ENCODE data around the gene NEU3.

The NEU3 gene

GRCh38 chr11:74978041-74978440 is 10.7 kb upstream of the NEU3 start:
- Histone ChIP-seq H3K9me3 (no peaks in the 10 kb centered on the region), H3K36me3 (peaks cover 20 to 71% (median 43%) of the 10 kb centered on the region in 3 donors), H3K4me3 (no peak overlapping the region), H3K4me1 (no peaks in the 10 kb centered on the region), H3K27ac (no peak overlapping the region), H3K27me3 (no peaks in the 10 kb centered on the region)
- no peak for TF ChIP-seq CTCF (IDR thresholded peaks at IDR 0.05)
- intact Hi-C loops (cut with DNase I; ENCODE audit: low total_unique reads) = no loop called here
- DNase-seq = no peak

- Histone ChIP-seq H3K27ac (no peak overlapping the region), H3K9me3 (no peaks in the 10 kb centered on the region), H3K27me3 (no peaks in the 10 kb centered on the region), H3K4me1 (no peaks in the 10 kb centered on the region), H3K4me3 (no peak overlapping the region), H3K36me3 (peaks cover 17 to 49% (median 17%) of the 10 kb centered on the region in 3 donors)
- no peak for DNase-seq
- TF ChIP-seq CTCF (IDR thresholded peaks at IDR 0.05) = no peak
- intact Hi-C loops (cut with DNase I; ENCODE audit: low total_unique reads) = no loop called here
Observed at GRCh38 chr11:74980634-74981033, 8.1 kb upstream of the NEU3 start.

- intact Hi-C loops (cut with DNase I; ENCODE audit: low total_unique reads) = loop anchor here (1.0 kb wide), 1 partner anchor 23 kb away; no protein-coding TSS in a partner anchor
- Histone ChIP-seq H3K27me3 (no peaks in the 10 kb centered on the region), H3K36me3 (peaks cover 15 to 38% (median 17%) of the 10 kb centered on the region in 3 donors), H3K4me1 (no peaks in the 10 kb centered on the region), H3K4me3 (no peak overlapping the region), H3K9me3 (no peaks in the 10 kb centered on the region), H3K27ac (no peak overlapping the region)
- TF ChIP-seq CTCF (IDR thresholded peaks at IDR 0.05) = no peak
- DNase-seq = no peak
Observed at GRCh38 chr11:74981888-74982287, 6.8 kb upstream of the NEU3 start.

- Histone ChIP-seq H3K27me3 (no peaks in the 10 kb centered on the region), H3K36me3 (peaks cover under 1 to 21% (median 2%) of the 10 kb centered on the region in 3 donors), H3K9me3 (no peaks in the 10 kb centered on the region), H3K4me1 (peaks cover 0 to 4% (median 0%) of the 10 kb centered on the region in 4 donors), H3K27ac (no peak overlapping the region), H3K4me3 (no peak overlapping the region)
- intact Hi-C loops (cut with DNase I; ENCODE audit: low total_unique reads) = no loop called here
- no peak for TF ChIP-seq CTCF (IDR thresholded peaks at IDR 0.05)
- no peak for DNase-seq
Observed at GRCh38 chr11:74984070-74984469, 4.7 kb upstream of the NEU3 start.

GRCh38 chr11:74984730-74985129 is 4.0 kb upstream of the NEU3 start:
- H3K27ac ChIP-seq = no peak overlapping the region
- DNase-seq = no peak
- intact Hi-C loops (cut with DNase I; ENCODE audit: low total_unique reads) = no loop called here

More at GRCh38 chr11:74984730-74985129, 4.0 kb upstream of the NEU3 start:
- Histone ChIP-seq H3K36me3 (peaks cover 0 to 17% (median 0%) of the 10 kb centered on the region in 3 donors), H3K4me3 (no peak overlapping the region), H3K9me3 (no peaks in the 10 kb centered on the region), H3K27me3 (no peaks in the 10 kb centered on the region), H3K4me1 (peaks cover 0 to 10% (median 3%) of the 10 kb centered on the region in 4 donors)
- TF ChIP-seq CTCF (IDR thresholded peaks at IDR 0.05) = no peak

Data from tibial artery (tissue), 4 donors.